ENCODE results near the gene C2CD4C. TPM values are rescaled to one million over a fixed set of nuclear protein-coding genes. Genes with fewer than 3 reads are reported as not detected.
A peak's percentile ranks its signal among the peaks of the same experiment; 100 is the strongest.

Gene C2CD4C
- total RNA-seq, 1 donor from 2014 or later: 6.7 TPM

DNA sequence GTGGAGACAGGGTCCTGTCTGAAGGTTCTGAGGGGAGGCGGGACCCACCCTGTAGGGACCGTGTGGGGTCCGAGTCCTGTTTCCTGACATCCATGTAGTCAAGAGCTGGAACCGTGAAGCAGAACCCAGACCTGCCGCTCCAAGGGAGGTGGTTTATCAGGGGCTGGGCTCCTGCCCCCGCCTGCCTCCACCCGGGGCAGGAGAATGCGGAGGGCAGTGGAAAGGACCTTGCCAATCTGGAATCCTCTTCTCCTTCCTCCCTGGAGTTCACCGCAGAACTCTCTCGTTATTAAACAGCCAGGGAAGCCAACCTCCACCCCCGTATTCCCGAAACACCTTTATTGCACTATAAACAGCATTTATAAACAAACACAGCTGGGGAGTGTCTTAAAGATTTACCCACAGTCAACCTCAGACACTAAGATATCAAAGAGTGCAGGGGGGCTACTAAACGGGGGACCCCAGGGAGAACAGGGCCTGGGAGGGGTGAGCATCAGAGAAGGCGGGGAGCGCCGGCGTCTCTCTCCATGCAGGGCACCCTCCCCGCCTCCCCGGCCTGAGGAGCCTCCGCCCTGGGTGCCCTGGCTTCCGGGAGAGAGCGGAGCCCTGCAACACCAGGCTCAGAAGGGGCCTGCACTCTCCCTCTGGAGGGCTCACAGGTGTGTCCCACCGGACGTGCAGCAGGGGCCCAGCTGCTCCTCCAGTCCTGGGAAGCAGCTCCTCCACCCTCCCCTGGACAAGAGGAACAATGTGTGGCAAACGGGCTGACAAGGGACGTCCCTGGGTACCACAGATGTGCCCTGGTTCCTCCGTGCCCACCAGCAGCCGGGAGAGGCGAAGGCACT, 3.6 kb downstream of the C2CD4C start:
- no peak for DNase-seq (ENCODE audit: low read depth, low spot score)
- no peak overlapping the region for H3K27ac Mint-ChIP-seq (ENCODE audit: unreplicated experiment)

DNA sequence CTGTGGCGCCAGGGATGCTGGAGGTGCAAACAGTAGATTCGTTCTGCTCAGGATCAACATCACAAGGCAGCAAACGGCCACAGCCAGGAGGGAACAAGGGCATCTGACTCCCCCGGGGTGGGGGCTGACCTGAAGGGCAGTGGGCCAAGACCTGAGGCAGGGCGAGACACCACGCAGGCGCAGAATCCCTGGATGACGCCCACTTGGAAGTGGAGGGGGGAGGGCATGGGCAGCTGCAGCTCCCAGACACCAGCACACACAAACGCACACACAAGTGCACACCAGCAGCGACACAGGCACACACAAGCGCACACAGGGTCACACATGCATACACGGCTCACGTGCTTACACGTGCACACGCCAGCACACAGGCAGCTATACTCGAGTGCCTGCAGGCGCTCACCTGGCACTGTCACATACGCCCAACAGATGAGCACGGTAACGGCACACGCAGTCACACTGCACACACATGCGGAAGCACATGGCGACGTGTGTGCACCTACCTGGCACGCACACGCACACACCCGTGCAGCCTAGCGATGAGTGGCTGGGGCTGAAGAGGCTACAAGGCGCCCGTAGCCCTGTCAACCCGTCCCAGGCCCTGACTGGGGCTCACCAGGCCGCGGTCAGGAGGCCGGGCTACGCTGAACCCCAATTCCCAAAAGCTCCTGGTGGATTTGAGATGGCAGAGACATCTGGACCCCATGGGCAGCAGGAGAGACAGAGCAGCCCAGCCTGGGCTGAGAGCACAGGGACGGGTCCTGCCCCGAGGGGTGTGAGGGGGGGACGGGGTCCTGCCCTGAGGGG, 5.5 kb downstream of the C2CD4C start:
- Mint-ChIP-seq H3K27me3 (ENCODE audit: low read depth) (peaks cover 15% of the 10 kb centered on the region), H3K4me1 (peaks cover 13% of the 10 kb centered on the region), H3K9me3 (no peaks in the 10 kb centered on the region), H3K4me3 (peak overlapping the region; percentile 57), H3K27ac (ENCODE audit: unreplicated experiment) (no peak overlapping the region), H3K36me3 (ENCODE audit: low read depth) (no peaks in the 10 kb centered on the region)
- no peak for DNase-seq (ENCODE audit: low read depth, low spot score)
- TF ChIP-seq, protein P1, sequence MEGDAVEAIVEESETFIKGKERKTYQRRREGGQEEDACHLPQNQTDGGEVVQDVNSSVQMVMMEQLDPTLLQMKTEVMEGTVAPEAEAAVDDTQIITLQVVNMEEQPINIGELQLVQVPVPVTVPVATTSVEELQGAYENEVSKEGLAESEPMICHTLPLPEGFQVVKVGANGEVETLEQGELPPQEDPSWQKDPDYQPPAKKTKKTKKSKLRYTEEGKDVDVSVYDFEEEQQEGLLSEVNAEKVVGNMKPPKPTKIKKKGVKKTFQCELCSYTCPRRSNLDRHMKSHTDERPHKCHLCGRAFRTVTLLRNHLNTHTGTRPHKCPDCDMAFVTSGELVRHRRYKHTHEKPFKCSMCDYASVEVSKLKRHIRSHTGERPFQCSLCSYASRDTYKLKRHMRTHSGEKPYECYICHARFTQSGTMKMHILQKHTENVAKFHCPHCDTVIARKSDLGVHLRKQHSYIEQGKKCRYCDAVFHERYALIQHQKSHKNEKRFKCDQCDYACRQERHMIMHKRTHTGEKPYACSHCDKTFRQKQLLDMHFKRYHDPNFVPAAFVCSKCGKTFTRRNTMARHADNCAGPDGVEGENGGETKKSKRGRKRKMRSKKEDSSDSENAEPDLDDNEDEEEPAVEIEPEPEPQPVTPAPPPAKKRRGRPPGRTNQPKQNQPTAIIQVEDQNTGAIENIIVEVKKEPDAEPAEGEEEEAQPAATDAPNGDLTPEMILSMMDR (conservative IDR thresholded peaks at IDR 0.05): no peak

More for the DNA sequence above, 3.6 kb downstream of the C2CD4C start:
- Mint-ChIP-seq H3K36me3 (ENCODE audit: low read depth) (no peaks in the 10 kb centered on the region), H3K27me3 (ENCODE audit: low read depth) (peaks cover 26% of the 10 kb centered on the region), H3K9me3 (no peaks in the 10 kb centered on the region), H3K4me3 (peak overlapping the region; percentile 79), H3K4me1 (peaks cover 18% of the 10 kb centered on the region)
- TF ChIP-seq, protein P1 (conservative IDR thresholded peaks at IDR 0.05): no peak

DNA sequence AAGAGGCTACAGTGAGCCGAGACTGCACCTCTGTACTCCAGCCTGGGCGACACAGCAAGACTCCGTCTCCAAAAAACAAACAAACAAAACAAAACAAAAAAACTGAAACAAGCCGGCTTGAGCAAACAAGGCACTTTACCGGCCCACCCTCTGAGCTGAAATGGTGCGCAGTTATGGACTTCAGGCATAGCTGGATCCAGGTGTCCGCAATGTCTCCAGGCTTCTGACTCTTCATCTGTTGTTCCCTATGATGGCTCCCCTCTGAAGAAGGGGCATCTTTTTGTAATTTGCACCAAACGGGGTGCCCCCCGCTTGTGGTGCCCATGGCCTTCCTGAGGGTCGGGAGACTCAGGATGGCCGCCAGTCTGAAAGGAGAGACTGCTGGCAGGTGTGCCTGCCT, 6.2 kb downstream of the C2CD4C start:
- TF ChIP-seq, protein P1 (conservative IDR thresholded peaks at IDR 0.05): no peak
- Mint-ChIP-seq H3K4me1 (peaks cover 13% of the 10 kb centered on the region), H3K27me3 (ENCODE audit: low read depth) (peaks cover 15% of the 10 kb centered on the region), H3K4me3 (peak overlapping the region; percentile 57), H3K27ac (ENCODE audit: unreplicated experiment) (no peak overlapping the region), H3K9me3 (no peaks in the 10 kb centered on the region), H3K36me3 (ENCODE audit: low read depth) (no peaks in the 10 kb centered on the region)
- no peak for DNase-seq (ENCODE audit: low read depth, low spot score)

DNA sequence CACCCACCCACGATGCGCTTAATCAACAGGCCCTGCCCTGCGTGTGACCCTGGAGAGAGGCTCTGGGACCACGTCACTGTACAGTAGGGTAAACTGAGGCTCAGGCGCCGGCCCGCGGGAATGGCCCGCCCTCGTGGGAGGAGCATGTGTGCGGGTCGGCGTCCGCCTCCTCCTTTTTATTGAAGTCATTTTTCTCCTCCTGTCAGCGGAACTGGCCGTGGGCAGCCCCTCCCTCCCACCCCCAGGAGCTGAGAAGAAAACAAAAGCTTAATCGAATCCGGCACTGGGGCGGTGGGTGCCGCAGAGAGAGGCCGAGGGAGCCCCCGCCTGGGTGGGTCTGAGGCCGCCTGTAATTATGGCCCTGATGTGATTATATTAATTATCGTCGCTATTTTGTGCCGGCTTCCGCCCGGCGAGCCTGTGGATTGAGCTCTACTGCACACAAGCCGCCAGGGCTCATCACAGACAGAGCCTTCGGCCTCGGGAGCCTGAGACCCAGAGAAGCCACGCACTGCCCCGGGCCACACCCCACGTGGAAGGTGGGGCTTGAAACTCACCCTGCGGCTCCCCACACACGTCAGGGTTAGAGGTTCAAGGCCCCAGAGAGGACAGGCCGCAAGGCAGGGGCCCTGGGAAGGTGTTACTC, 7.0 kb downstream of the C2CD4C start:
- peaks cover 15% of the 10 kb centered on the region for H3K27me3 Mint-ChIP-seq (ENCODE audit: low read depth)
- peaks cover 13% of the 10 kb centered on the region for H3K4me1 Mint-ChIP-seq
- DNase-seq (ENCODE audit: low read depth, low spot score): no peak
- no peaks in the 10 kb centered on the region for H3K9me3 Mint-ChIP-seq
- peak overlapping the region; percentile 44 for H3K4me3 Mint-ChIP-seq
- H3K27ac Mint-ChIP-seq (ENCODE audit: unreplicated experiment): no peak overlapping the region
- TF ChIP-seq, protein P1 (conservative IDR thresholded peaks at IDR 0.05): no peak
- H3K36me3 Mint-ChIP-seq (ENCODE audit: low read depth): no peaks in the 10 kb centered on the region
